SU-DHL-6 (cell line): Measurements from ENCODE around the gene UNC5C.

Experiments
- H2AFZ ChIP-seq: fragments of 200-600 bp; sonication (generic); 2 replicates; pipeline ENCODE4 v1.6.1; 2014; ENCODE audit warnings: low read depth, mild to moderate bottlenecking, moderate library complexity, mixed read lengths, antibody characterized with exemption, low read length; ENCODE audit not compliant: severe bottlenecking
- H3F3A ChIP-seq: fragments of 200-600 bp; shearing (Covaris generic); 2 replicates; pipeline ENCODE4 v1.6.0; 2016; ENCODE audit warnings: antibody characterized with exemption, mild to moderate bottlenecking; ENCODE audit not compliant: insufficient read depth
- H3K27ac ChIP-seq: fragments of 200-600 bp; sonication (generic); 2 replicates; pipeline ENCODE4 v1.5.1; 2016; ENCODE audit warnings: low read depth, mild to moderate bottlenecking, low read length, moderate library complexity, mixed read lengths
- H3K27me3 ChIP-seq: fragments of 200-600 bp; sonication (generic), shearing (Covaris generic); 2 replicates; pipeline ENCODE4 v1.6.0; 2014; ENCODE audit warnings: mild to moderate bottlenecking, low read length
- H3K36me3 ChIP-seq: fragments of 200-600 bp; sonication (generic); 2 replicates; pipeline ENCODE4 v1.6.1; 2014; ENCODE audit warnings: mild to moderate bottlenecking, low read length, mixed read lengths
- H3K4me2 ChIP-seq: fragments of 300-600, 200-600 bp; shearing (Covaris generic), sonication (generic); 2 replicates; pipeline ENCODE4 v1.6.0; 2014; ENCODE audit warnings: low read length, low read depth, mild to moderate bottlenecking; ENCODE audit not compliant: poor library complexity, severe bottlenecking
- H3K4me3 ChIP-seq: fragments of 200-600 bp; sonication (generic); 2 replicates; pipeline ENCODE4 v1.5.1; 2014; ENCODE audit warnings: antibody characterized with exemption, low read length, mild to moderate bottlenecking, mixed read lengths; ENCODE audit not compliant: insufficient read depth, poor library complexity, severe bottlenecking
- H3K79me2 ChIP-seq: fragments of 200-600 bp; sonication (generic); 2 replicates; pipeline ENCODE4 v1.6.1; 2014; ENCODE audit warnings: mild to moderate bottlenecking, low read length, moderate library complexity; ENCODE audit not compliant: insufficient read depth
- H3K9ac ChIP-seq: fragments of 200-600 bp; sonication (generic); 2 replicates; pipeline ENCODE4 v1.7.0; 2014; ENCODE audit warnings: mild to moderate bottlenecking, low read length
- H3K9me2 ChIP-seq: fragments of 200-600 bp; sonication (generic); replicated peaks from 2 replicates; pipeline ENCODE4 v1.6.1; 2014; ENCODE audit warnings: low read length; ENCODE audit not compliant: insufficient read depth
- H3K9me3 ChIP-seq: fragments of 200-600 bp; sonication (generic); 2 replicates; pipeline ENCODE4 v1.6.1; 2014; ENCODE audit warnings: low read length, mixed read lengths; ENCODE audit not compliant: insufficient read depth
- H4K20me1 ChIP-seq: fragments of 200-600 bp; sonication (generic); 2 replicates; pipeline ENCODE4 v1.6.1; 2014; ENCODE audit warnings: low read depth, mild to moderate bottlenecking, antibody characterized with exemption, low read length, moderate library complexity, mixed read lengths
- CTCF ChIP-seq: fragments of 200-600 bp; sonication (generic); IDR thresholded peaks from one replicate; pipeline ENCODE4 v1.5.1; 2017; ENCODE audit warnings: antibody characterized with exemption, mild to moderate bottlenecking, low read length, moderate library complexity; ENCODE audit not compliant: insufficient read depth, poor library complexity, severe bottlenecking
- EZH2phosphoT487 ChIP-seq: fragments of 200-600 bp; sonication (generic), shearing (Covaris generic); conservative IDR thresholded peaks from 2 replicates; pipeline ENCODE4 v1.6.1; 2018; ENCODE audit warnings: mild to moderate bottlenecking, antibody characterized with exemption, low read length, moderate library complexity, mixed read lengths

The UNC5C gene

DNA sequence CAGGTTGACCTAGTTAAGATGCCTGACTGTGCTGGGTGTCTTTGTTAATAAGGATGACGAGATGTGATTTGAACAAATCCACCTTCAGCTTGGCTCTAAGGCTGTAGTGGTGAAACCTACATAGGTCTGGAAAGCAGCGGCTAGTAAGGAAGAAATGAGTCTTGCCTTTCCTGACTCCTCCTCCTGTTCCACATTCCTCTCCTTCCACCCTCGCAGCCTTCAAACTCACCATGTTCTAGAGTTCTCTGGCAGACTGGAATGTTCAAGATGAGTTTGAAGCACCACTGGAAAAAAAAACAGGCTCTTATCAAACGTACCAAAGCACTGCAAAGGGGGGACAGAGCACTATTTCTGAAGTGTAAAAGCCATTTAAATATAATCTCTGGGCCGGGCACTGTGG, 395.6 kb downstream of the UNC5C start:
- TF ChIP-seq EZH2phosphoT487 (no peak), CTCF (no peak)

DNA sequence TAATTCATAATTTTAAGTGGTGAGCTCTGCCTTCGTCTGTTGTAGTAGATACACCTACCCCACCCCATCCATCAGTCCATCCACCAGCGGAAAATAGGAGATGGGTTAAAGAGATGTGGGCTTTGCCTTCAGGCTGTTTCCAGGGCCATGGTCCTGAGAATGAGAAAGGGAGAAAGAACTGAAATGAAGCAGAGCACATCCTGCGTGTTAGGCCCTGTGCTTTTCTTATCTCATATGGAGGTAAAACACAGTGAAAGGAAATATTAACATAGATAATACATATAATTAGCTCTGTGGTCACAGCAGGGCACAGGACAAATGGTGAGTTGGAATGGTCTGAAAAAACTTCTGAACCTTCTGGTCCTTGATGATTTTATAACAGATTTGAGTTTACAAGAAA, 397.5 kb downstream of the UNC5C start:
- Histone ChIP-seq H3K4me3 (no peak overlapping the region), H3K9ac (no peak overlapping the region), H3K9me3 (no peaks in the 10 kb centered on the region), H3K4me2 (no peak overlapping the region), H3F3A (no peaks in the 10 kb centered on the region), H3K27ac (no peak overlapping the region), H3K36me3 (no peaks in the 10 kb centered on the region), H3K27me3 (no peaks in the 10 kb centered on the region), H3K9me2 (no peaks in the 10 kb centered on the region), H4K20me1 (no peaks in the 10 kb centered on the region), H3K79me2 (no peaks in the 10 kb centered on the region), H2AFZ (no peak overlapping the region)
- TF ChIP-seq EZH2phosphoT487 (no peak), CTCF (no peak)

More for the DNA sequence above, 395.6 kb downstream of the UNC5C start:
- H3F3A ChIP-seq: no peaks in the 10 kb centered on the region
- no peak overlapping the region for H3K9ac ChIP-seq
- H4K20me1 ChIP-seq: no peaks in the 10 kb centered on the region
- no peaks in the 10 kb centered on the region for H3K27me3 ChIP-seq
- no peak overlapping the region for H3K27ac ChIP-seq
- no peaks in the 10 kb centered on the region for H3K9me3 ChIP-seq
- H3K36me3 ChIP-seq: no peaks in the 10 kb centered on the region
- no peaks in the 10 kb centered on the region for H3K9me2 ChIP-seq
- no peak overlapping the region for H3K4me2 ChIP-seq
- no peak overlapping the region for H2AFZ ChIP-seq
- no peaks in the 10 kb centered on the region for H3K79me2 ChIP-seq
- no peak overlapping the region for H3K4me3 ChIP-seq

DNA sequence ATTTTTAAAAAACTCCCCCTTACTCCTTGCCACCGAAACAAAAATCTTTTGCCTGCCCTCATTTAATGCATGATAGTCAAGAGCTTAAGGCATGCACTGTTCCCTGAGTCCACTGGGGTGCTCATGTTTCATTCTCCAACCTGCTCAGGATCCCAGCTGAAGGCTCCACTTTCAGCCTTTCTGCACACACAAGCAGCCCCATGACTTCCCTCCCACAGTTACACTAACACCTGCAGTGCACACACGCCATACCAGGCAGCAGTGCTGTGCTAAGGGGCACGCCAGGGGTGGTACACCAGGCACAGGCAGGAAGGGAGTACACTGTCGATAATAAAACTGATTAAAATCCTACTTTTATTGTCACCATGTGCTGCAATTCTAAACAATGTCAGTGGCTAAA, 405.8 kb downstream of the UNC5C start:
- no peaks in the 10 kb centered on the region for H3K9me3 ChIP-seq
- no peaks in the 10 kb centered on the region for H3F3A ChIP-seq
- TF ChIP-seq EZH2phosphoT487: no peak
- TF ChIP-seq CTCF: no peak
- H3K27ac ChIP-seq: no peak overlapping the region
- no peak overlapping the region for H3K9ac ChIP-seq
- H3K36me3 ChIP-seq: no peaks in the 10 kb centered on the region
- no peak overlapping the region for H3K4me2 ChIP-seq
- no peaks in the 10 kb centered on the region for H3K79me2 ChIP-seq
- no peak overlapping the region for H3K4me3 ChIP-seq
- no peaks in the 10 kb centered on the region for H3K27me3 ChIP-seq
- no peaks in the 10 kb centered on the region for H3K9me2 ChIP-seq
- H4K20me1 ChIP-seq: no peaks in the 10 kb centered on the region
- no peak overlapping the region for H2AFZ ChIP-seq
